ENCODE data around the gene BCAS3.

- no peak for TF ChIP-seq CTCF (conservative IDR thresholded peaks at IDR 0.05; ENCODE audit: low read depth, low read length)
- TF ChIP-seq EZH2 (IDR thresholded peaks at IDR 0.05; ENCODE audit: borderline replicate concordance, low read depth, low read length, poor library complexity, severe bottlenecking) = no peak
Observed at GRCh38 chr17:60832151-60832585, 154.5 kb downstream of the BCAS3 start.

All from A673 (cell line).